DMS153 treated with DMSO at 0.1 percent for 48 hours (cell line): ENCODE data around the gene ZMYND19.
A peak's percentile ranks its signal among the peaks of the same experiment; 100 is the strongest.
"Not testable (repeated sequence)": the region's sequence is repeated elsewhere in the genome, so short reads cannot be mapped to it uniquely, and the experiment has no call there.

Source experiments
- DNase-seq: peaks from one replicate; lab custom pipeline; 2025; ENCODE audit not compliant: unreplicated experiment; lab: John Stamatoyannopoulos, UW

ZMYND19 gene

DNA sequence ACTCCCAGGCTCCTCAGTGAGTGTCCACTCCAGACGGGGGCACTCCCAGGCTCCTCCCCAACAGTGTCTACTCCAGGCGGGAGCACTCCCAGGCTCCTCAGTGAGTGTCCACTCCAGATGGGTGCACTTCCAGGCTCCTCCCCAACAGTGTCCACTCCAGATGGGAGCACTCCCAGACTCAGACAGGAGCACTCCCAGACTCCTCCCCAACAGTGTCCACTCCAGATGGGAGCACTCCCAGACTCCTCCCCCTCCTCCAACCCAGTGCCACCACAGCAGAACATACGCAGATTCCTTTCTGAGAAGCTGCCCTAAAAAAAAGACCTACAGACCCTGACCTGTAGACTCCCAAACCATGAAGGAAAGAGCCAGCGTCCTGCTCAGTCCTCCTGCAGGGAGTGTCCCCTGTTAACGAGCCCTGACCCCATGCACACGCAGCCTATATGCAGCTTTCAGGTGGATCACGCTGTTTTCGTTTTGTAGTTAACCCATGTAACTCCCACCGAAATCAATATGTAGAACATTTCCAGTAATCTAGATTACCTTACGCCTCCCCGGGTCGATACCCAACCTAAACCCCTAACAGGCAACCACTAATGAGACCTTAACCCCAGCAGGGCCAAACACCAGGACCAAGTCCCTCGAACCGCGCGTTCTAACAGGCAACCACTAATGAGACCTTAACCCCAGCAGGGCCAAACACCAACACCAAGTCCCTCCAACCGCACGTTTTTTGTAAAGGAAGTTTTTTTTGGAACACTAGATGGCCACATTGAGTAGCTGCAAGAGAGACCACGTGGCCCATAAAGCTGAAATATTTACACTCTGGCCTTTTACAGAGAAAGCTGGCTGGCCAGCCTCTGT lies 55.8 kb downstream of the ZMYND19 start:
- DNase-seq: peak; percentile 60

DNA sequence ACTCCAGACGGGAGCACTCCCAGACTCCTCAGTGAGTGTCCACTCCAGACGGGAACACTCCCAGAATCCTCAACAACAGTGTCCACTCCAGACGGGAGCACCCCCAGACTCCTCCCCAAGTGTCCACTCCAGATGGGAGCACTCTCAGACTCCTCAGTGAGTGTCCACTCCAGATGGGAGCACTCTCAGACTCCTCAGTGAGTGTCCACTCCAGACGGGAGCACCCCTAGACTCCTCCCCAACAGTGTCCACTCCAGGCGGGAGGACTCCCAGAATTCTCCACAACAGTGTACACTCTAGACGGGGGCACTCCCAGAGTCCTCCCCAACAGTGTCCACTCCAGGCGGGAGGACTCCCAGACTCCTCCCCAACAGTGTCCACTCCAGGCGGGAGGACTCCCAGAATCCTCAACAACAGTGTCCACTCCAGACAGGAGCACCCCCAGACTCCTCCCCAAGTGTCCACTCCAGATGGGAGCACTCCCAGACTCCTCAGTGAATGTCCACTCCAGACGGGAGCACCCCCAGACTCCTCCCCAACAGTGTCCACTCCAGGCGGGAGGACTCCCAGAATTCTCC lies 57.3 kb downstream of the ZMYND19 start:
- DNase-seq: not testable (repeated sequence)
